ENCODE measurements around the gene CDK3. TPM values are rescaled to one million over a fixed set of nuclear protein-coding genes. Genes with fewer than 3 reads are reported as not detected.
"Not testable (repeated sequence)": the region's sequence is repeated elsewhere in the genome, so short reads cannot be mapped to it uniquely, and the experiment has no call there.

CDK3 gene
- total RNA-seq, 1 experiment from 2014 or later, result 2.2 TPM

DNA sequence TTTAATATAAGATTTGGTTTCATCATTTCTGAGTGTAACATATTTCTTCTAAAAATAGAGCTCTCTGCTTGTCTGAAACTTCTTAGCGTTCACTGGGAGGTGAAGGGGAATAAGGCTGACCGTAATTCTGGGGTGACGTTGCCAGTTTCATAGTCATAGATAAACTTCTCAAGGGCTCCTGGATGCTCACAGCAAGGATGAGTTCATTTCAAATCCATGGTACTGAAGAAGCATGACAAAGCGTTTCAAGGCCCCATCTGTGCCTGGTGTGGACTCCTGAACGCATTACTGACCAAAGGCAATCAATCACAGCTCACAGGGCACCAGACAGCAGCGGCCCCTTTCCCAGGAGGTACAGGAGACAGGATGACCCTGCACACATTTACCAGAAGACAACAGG is 38.5 kb downstream of the CDK3 start:
- peak; percentile 37 for DNase-seq (ENCODE audit: low read depth)

GRCh38 chr17:76040376-76040775 is 39.7 kb downstream of the CDK3 start:
- DNase-seq (ENCODE audit: low read depth), result no peak

DNA sequence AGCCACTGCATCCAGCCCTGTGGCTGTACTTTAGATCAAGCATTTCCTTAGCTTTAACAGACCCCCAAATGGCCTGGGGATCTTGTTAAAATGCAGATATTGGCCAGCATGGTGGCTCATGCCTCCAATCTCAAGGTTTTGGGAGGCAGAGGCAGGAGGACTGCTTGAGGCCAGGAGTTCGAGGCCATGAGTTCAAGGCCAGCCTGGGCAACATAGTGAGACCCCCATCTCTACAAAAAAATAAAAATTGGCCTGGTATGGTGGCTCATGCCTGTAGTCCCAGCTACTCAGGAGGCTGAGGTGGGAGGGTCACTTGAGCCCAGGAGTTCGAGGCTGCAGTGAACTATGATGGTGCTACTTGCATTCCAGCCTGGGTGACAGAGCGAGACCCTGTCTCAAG is 42.2 kb downstream of the CDK3 start:
- DNase-seq (ENCODE audit: low read depth), result not testable (repeated sequence)

GRCh38 chr17:76044475-76045007 is 43.9 kb downstream of the CDK3 start:
- not testable (repeated sequence) for DNase-seq (ENCODE audit: low read depth)

- DNase-seq (ENCODE audit: low read depth), result no peak
Observed at GRCh38 chr17:76046064-76046463, 45.4 kb downstream of the CDK3 start.

DNA sequence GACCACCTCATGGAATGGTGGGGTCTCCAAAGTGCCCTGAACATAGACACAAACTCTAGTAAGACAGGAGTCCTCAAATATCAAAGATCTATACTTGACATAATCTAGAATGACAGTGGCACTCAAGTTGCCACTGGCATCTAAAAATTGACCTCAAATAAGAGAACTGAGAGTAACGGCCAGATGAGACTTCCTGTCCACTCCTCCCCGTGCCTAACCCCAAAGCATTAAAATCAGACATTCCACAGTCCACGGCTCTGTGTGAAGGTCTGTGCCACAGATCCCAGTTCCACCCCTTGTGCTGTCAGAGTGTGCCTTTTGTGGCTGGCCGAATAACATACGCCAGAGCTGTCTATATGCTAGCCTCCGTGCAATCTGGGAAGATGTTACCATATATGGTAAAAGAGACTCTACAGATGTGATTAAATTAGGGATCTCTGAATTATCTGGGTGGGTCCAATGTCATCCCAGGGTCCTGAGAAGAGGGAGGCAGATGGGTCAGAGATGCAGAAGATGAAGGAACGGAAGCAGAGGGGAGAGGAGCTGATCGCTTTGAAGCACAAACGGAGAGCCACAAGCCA is 47.5 kb downstream of the CDK3 start:
- DNase-seq (ENCODE audit: low read depth), result no peak

- DNase-seq (ENCODE audit: low read depth), result no peak
Observed at GRCh38 chr17:76048711-76049110, 48.1 kb downstream of the CDK3 start.

- DNase-seq (ENCODE audit: low read depth), result no peak
Observed at GRCh38 chr17:76049239-76049638, 48.6 kb downstream of the CDK3 start.

GRCh38 chr17:76049836-76050537 is 49.3 kb downstream of the CDK3 start:
- DNase-seq (ENCODE audit: low read depth), result no peak

- DNase-seq (ENCODE audit: low read depth), result no peak
Observed at GRCh38 chr17:76050538-76051467, 50.1 kb downstream of the CDK3 start.

- no peak for DNase-seq (ENCODE audit: low read depth)
Observed at GRCh38 chr17:76051561-76051960, 50.9 kb downstream of the CDK3 start.

GRCh38 chr17:76053246-76054111 is 52.8 kb downstream of the CDK3 start:
- DNase-seq (ENCODE audit: low read depth), result peak; percentile 51

GRCh38 chr17:76054112-76054476 is 53.4 kb downstream of the CDK3 start:
- peak; percentile 60 for DNase-seq (ENCODE audit: low read depth)

Other genes with a start within 250 kb of the CDK3 start
- 37.0 and 44.2 TPM in 2 replicates for gene GALK1, start 235.7 kb upstream of the CDK3 start, total RNA-seq (2014; rRNA removed; shearing (Covaris generic))
- gene UNK, start 216.0 kb upstream of the CDK3 start, total RNA-seq (2014; rRNA removed; shearing (Covaris generic)), result 15.6 and 16.0 TPM in 2 replicates
- 0.78 TPM in 1 of 2 replicates, not detected in the other for gene UNC13D, start 156.5 kb upstream of the CDK3 start, total RNA-seq (2014; rRNA removed; shearing (Covaris generic))
- 21.9 and 24.9 TPM in 2 replicates for gene WBP2, start 145.5 kb upstream of the CDK3 start, total RNA-seq (2014; rRNA removed; shearing (Covaris generic))
- 13.6 and 15.9 TPM in 2 replicates for gene TRIM47, start 122.3 kb upstream of the CDK3 start, total RNA-seq (2014; rRNA removed; shearing (Covaris generic))
- 8.5 and 14.4 TPM in 2 replicates for gene TRIM65, start 103.9 kb upstream of the CDK3 start, total RNA-seq (2014; rRNA removed; shearing (Covaris generic))
- 25.4 and 36.3 TPM in 2 replicates for gene MRPL38, start 96.0 kb upstream of the CDK3 start, total RNA-seq (2014; rRNA removed; shearing (Covaris generic))
- gene FBF1, start 59.8 kb upstream of the CDK3 start, total RNA-seq (2014; rRNA removed; shearing (Covaris generic)), result 6.0 and 8.0 TPM in 2 replicates
- 21.4 TPM in 2 replicates for gene ACOX1, start 21.7 kb upstream of the CDK3 start, total RNA-seq (2014; rRNA removed; shearing (Covaris generic))
- 12.6 and 16.5 TPM in 2 replicates for gene TEN1, start 21.6 kb upstream of the CDK3 start, total RNA-seq (2014; rRNA removed; shearing (Covaris generic))
- not detected in 2 replicates for gene EVPL, start 26.5 kb downstream of the CDK3 start, total RNA-seq (2014; rRNA removed; shearing (Covaris generic))
- gene SRP68, start 71.7 kb downstream of the CDK3 start, total RNA-seq (2014; rRNA removed; shearing (Covaris generic)), result 16.3 and 21.1 TPM in 2 replicates
- not detected in 2 replicates for gene GALR2, start 73.9 kb downstream of the CDK3 start, total RNA-seq (2014; rRNA removed; shearing (Covaris generic))
- gene ZACN, start 78.3 kb downstream of the CDK3 start, total RNA-seq (2014; rRNA removed; shearing (Covaris generic)), result not detected in 2 replicates
- gene EXOC7, start 102.9 kb downstream of the CDK3 start, total RNA-seq (2014; rRNA removed; shearing (Covaris generic)), result 32.4 and 45.0 TPM in 2 replicates
- gene FOXJ1, start 140.4 kb downstream of the CDK3 start, total RNA-seq (2014; rRNA removed; shearing (Covaris generic)), result not detected in 2 replicates
- gene RNF157, start 239.6 kb downstream of the CDK3 start, total RNA-seq (2014; rRNA removed; shearing (Covaris generic)), result 3.5 and 5.8 TPM in 2 replicates

Data from RPMI7951 (cell line).